H1 (cell line): ENCODE results near the gene RTN4RL1. TPM values are rescaled to one million over a fixed set of nuclear protein-coding genes. Genes with fewer than 3 reads are reported as not detected.

Experiments
- POLR2AphosphoS5 ChIP-seq: IDR thresholded peaks from 2 replicates; pipeline ENCODE4 v1.6.1; 2011; ENCODE audit warnings: low read depth, low read length
- polyA plus RNA-seq, 7 experiments: library from polyadenylated mRNA; depleted of rRNA in 3 of 7; stranded (reverse) in 5 of 7; unstranded in 2 of 7; fragments of >200 nt in 5 of 7; fragments of 200-250 nt in 2 of 7; gene quantifications; 1 replicate in 5 of 7; 2 replicates in 1 of 7; 4 replicates in 1 of 7; pipeline versions ENCODE4 v1.2.1 to v1.2.3, GENCODE V29; 2011 to 2013; ENCODE audit warnings: missing spikeins in 2 of 7, mixed read lengths in 2 of 7
- total RNA-seq: library from RNA; stranded (reverse); fragmentation: NEBNext Ultra II Directional; extraction: Animal tissue kit (Norgen Biotek cat#: 25700); gene quantifications from 2 replicates; pipeline ENCODE4 v1.2.1, GENCODE V29; 2021

RTN4RL1 gene
- total and polyA plus RNA-seq, 2 of the 8 experiments (the other 6 are each of a cell fraction or from before 2014, with no cell fraction given), result 0.09 TPM; not detected in 1

- TF ChIP-seq POLR2AphosphoS5, result no peak
These were observed 130.3 kb downstream of the RTN4RL1 start (continued) for GRCh38 chr17:1894753-1895339.
